Measurements from ENCODE around the gene ILF2.
"Not testable (repeated sequence)": the region's sequence is repeated elsewhere in the genome, so short reads cannot be mapped to it uniquely, and the experiment has no call there.

ILF2 gene

GRCh38 chr1:153678519-153679336, 7.9 kb upstream of the ILF2 start, which contains the start of gene NPR1:
Gene NPR1, plus strand, starts transcription at chr1:153678688. Its CDS starts 421 bp downstream, at chr1:153679109.
- peak; percentile 39 for DNase-seq

- no peak for DNase-seq
These were observed 7.1 kb upstream of the ILF2 start for GRCh38 chr1:153677718-153678518.

GRCh38 chr1:153673511-153673910, 2.7 kb upstream of the ILF2 start:
- DNase-seq: no peak

- DNase-seq: not testable (repeated sequence)
These were observed 998 bp upstream of the ILF2 start for GRCh38 chr1:153671628-153672353.

GRCh38 chr1:153670257-153670858, 435 bp downstream of the ILF2 start:
- DNase-seq: no peak

GRCh38 chr1:153669606-153670005, 1.2 kb downstream of the ILF2 start:
- no peak for DNase-seq

- not testable (repeated sequence) for DNase-seq
These were observed 2.1 kb downstream of the ILF2 start for GRCh38 chr1:153668672-153669071.

- DNase-seq: no peak
These were observed 3.4 kb downstream of the ILF2 start for GRCh38 chr1:153667439-153667838.

- no peak for DNase-seq
These were observed 7.6 kb downstream of the ILF2 start for GRCh38 chr1:153663211-153663610.

GRCh38 chr1:153662269-153662668, 8.5 kb downstream of the ILF2 start:
- no peak for DNase-seq

GRCh38 chr1:153661111-153661708, 9.6 kb downstream of the ILF2 start:
- DNase-seq: no peak

GRCh38 chr1:153659656-153660055, 11.1 kb downstream of the ILF2 start:
- DNase-seq: no peak

- DNase-seq: no peak
These were observed 11.6 kb downstream of the ILF2 start for GRCh38 chr1:153659175-153659534.

- peak; percentile 64 for DNase-seq
These were observed 12.2 kb downstream of the ILF2 start, which contains the start of gene SNAPIN for GRCh38 chr1:153658400-153659174. Gene SNAPIN, plus strand, starts transcription at chr1:153658703. Its CDS starts 41 bp downstream, at chr1:153658744.

GRCh38 chr1:153655333-153655732, 15.5 kb downstream of the ILF2 start:
- DNase-seq: no peak

GRCh38 chr1:153652805-153653500, 17.8 kb downstream of the ILF2 start:
- peak; percentile 24 for DNase-seq

GRCh38 chr1:153651771-153652170, 19.0 kb downstream of the ILF2 start:
- no peak for DNase-seq

GRCh38 chr1:153649863-153650235, 20.9 kb downstream of the ILF2 start:
- no peak for DNase-seq

GRCh38 chr1:153649137-153649862, 21.5 kb downstream of the ILF2 start:
- no peak for DNase-seq

- no peak for DNase-seq
These were observed 22.7 kb downstream of the ILF2 start for GRCh38 chr1:153648000-153648643.

All from amniotic stem cell (primary cell).